Activated CD4-positive, CD25-positive, alpha-beta regulatory T cell treated with anti-CD3 and anti-CD28 coated beads, Interleukin-2, amount 50 U/mL, for 24 hours (primary cell): ENCODE data around the gene SLFN5.
"Not testable (repeated sequence)": the region's sequence is repeated elsewhere in the genome, so short reads cannot be mapped to it uniquely, and the experiment has no call there.

ENCODE experiments used
- ATAC-seq, 2 donors: fragments of 150-1000 bp; cut with Tn5 transposase; one replicate each; pipeline ENCODE4 v1.10.0; 2021; ENCODE audit warnings: mild to moderate bottlenecking in 1 of 2, moderate library complexity in 1 of 2

SLFN5 gene

GRCh38 chr17:35294756-35295155 is 51.9 kb downstream of the SLFN5 start:
- no peak for ATAC-seq

- ATAC-seq: no peak
Observed at GRCh38 chr17:35295686-35296085, 52.8 kb downstream of the SLFN5 start.

- ATAC-seq: no peak
Observed at GRCh38 chr17:35297666-35298065, 54.8 kb downstream of the SLFN5 start.

GRCh38 chr17:35298639-35299038 is 55.8 kb downstream of the SLFN5 start:
- ATAC-seq: no peak

- ATAC-seq: no peak
Observed at GRCh38 chr17:35299135-35299534, 56.3 kb downstream of the SLFN5 start.

- ATAC-seq: not testable (repeated sequence)
Observed at GRCh38 chr17:35309345-35309744, 66.5 kb downstream of the SLFN5 start.

DNA sequence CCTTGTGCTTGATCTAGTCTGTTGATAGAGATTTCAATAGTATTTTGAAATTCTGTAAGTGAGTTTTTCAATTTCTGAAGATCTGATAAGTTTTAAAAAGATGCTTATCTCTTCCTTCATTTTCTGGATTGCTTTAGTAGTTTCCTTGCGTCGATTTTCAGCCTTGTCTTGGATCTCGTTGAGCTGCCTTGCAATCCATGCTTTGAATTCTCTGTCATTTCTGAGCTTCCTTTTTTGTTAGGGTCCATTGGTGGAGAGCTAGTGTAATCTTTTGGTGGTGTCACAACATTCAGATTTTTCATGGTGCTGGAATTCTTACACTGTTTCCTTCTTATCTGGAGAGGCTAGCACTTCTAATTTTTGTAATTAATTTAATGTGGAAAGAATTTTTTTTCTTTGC is 69.5 kb downstream of the SLFN5 start:
- ATAC-seq: no peak

DNA sequence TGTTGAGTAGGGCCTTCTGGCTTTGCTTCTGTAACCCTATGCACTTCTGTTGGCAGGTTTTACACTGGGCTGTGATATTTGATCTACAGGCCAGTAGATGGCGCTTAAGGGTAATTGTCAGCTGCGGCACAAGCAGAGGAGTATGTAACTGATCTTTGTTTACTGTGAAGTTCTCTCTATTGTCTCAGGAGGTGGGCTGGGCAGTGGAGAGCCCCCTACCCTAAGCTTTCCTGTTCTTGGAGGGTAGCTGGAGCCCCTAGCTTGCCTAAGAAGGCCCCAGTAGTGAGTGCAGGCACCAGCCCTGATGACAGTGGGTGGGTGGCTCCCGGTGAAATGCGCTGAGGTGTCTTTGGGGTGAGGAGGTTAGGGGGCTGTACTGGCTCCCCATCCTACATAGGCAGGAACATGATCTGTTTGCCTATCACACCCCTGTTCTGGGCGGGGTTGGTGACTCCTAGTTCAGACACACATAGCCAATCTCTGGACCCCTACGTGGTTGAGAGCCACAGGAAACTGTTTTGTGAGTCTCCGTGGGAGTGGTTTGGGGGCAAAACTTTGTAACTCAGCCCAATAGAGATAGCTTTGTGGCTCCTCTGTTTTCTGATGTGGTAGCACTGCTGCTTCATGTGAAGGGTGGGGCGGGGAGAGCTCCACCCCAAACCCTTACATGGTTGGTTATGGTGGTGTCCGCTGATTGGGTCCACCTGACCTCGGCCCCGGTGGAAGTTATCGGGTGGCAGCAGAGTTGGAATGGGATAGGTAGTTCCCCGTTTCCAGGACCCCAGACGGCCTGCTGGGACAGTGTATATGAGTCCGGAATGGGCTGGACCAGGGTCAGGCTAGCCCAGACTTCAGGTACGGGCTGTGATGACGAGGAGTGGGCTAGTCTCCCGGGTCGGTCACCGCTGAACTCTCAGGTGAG is 70.2 kb downstream of the SLFN5 start:
- ATAC-seq: peak; percentile 84 to 88

DNA sequence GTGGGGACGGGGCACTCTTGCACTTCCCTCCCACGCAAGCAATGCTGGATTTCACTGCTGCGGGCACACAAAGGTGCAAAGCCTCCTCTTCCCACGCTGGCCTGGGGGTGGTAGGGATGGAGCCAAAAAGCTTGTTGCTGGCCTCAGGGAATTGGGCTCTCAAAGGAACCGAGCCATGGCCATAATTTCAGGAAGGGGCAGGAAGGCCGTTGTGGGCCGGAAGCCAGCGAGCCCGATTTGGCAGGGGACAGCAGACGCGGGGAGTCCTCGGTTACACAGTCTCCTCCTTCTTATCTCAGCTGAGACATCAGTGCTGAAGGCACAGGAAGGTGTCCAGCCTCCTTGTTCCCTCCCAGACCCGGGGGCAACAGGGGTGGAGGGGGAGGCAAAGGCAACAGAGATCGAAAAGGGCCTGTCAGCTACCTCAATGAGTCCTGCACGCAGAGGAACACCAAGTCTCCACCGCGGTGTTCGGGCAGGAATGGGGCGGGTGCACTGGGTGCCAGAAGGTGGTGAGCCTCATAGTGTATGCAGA is 71.1 kb downstream of the SLFN5 start:
- ATAC-seq: no peak

GRCh38 chr17:35314415-35315216 is 71.7 kb downstream of the SLFN5 start:
- ATAC-seq: no peak

DNA sequence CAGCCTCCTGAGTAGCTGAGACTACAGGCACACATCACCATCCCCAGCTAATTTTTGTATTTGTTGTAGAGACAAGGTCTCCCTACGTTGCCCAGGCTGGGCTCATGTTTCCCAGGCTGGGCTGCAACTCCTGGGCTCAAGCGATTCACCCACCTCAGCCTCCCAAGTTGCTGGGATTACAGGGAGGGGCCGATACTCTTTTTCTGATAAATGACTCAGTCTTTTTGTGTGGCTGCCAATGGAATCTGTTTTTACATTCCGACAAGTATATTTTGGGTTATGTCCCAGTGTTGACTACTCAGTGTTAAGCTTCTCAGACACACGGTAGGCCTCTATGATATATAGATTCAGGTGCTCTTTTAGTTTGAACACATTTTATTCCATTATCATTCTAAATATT is 72.4 kb downstream of the SLFN5 start:
- ATAC-seq: no peak

- no peak for ATAC-seq
Observed at GRCh38 chr17:35315971-35316370, 73.1 kb downstream of the SLFN5 start.

GRCh38 chr17:35322749-35323148 is 79.9 kb downstream of the SLFN5 start:
- no peak for ATAC-seq
